Tibial nerve (tissue), 4 donors: Measurements from ENCODE around the gene CYP4A22.
"Not testable (repeated sequence)": the region's sequence is repeated elsewhere in the genome, so short reads cannot be mapped to it uniquely, and the experiment has no call there.

ENCODE experiments used
- EP300 ChIP-seq, 2 donors: sonication (generic); formaldehyde crosslinking; IDR thresholded peaks; one replicate each; pipeline ENCODE4 v1.6.1; 2017; ENCODE audit warnings: antibody characterized with exemption in 2 of 2, mild to moderate bottlenecking in 1 of 2
- TF ChIP-seq, protein P1 (sequence below), 5 experiments: fragments of 200-600 bp in 3 of 5; fragments of 450-650 bp in 2 of 5; sonication (generic) in 3 of 5; IDR thresholded peaks; one replicate each; pipeline ENCODE4 v1.5.1; 2016 to 2019; ENCODE audit warnings: antibody characterized with exemption in 5 of 5, mild to moderate bottlenecking in 3 of 5, moderate library complexity in 2 of 5

DNA sequence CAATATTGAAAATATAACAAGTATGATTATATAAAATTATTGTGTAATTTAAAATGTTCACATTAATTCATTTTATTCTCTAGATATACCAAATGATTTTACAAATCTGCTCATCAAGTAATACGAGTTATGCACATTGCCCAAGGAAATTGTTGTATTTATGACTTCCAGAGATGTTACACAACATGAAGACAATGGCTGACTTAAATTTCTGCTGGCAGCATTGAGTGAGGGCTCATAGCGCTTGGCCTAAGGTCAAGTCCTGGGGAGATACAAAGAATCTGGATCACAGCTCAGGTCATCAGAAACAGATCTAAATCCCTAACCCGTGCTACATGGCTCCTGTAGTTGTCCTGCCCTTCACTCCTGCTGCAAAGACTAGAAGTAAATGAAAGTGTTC, 3.1 kb downstream of the CYP4A22 start:
- TF ChIP-seq, protein P1, sequence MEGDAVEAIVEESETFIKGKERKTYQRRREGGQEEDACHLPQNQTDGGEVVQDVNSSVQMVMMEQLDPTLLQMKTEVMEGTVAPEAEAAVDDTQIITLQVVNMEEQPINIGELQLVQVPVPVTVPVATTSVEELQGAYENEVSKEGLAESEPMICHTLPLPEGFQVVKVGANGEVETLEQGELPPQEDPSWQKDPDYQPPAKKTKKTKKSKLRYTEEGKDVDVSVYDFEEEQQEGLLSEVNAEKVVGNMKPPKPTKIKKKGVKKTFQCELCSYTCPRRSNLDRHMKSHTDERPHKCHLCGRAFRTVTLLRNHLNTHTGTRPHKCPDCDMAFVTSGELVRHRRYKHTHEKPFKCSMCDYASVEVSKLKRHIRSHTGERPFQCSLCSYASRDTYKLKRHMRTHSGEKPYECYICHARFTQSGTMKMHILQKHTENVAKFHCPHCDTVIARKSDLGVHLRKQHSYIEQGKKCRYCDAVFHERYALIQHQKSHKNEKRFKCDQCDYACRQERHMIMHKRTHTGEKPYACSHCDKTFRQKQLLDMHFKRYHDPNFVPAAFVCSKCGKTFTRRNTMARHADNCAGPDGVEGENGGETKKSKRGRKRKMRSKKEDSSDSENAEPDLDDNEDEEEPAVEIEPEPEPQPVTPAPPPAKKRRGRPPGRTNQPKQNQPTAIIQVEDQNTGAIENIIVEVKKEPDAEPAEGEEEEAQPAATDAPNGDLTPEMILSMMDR (IDR thresholded peaks at IDR 0.05): not testable (repeated sequence)
- TF ChIP-seq EP300 (IDR thresholded peaks at IDR 0.05): not testable (repeated sequence)
